Skeletal muscle cell (primary cell): ENCODE results near the gene GOLGA6L7.
"Not testable (repeated sequence)": the region's sequence is repeated elsewhere in the genome, so short reads cannot be mapped to it uniquely, and the experiment has no call there.

Experiments
- DNase-seq: peaks from one replicate; pipeline ENCODE4 v3.0.0-alpha.2; 2010; ENCODE audit warnings: low read depth
- H3K4me3 ChIP-seq: 2 replicates; pipeline ENCODE4 v1.5.1; 2011; ENCODE audit warnings: low read depth, mild to moderate bottlenecking, control low read depth, low read length, moderate library complexity

GOLGA6L7 gene

DNA sequence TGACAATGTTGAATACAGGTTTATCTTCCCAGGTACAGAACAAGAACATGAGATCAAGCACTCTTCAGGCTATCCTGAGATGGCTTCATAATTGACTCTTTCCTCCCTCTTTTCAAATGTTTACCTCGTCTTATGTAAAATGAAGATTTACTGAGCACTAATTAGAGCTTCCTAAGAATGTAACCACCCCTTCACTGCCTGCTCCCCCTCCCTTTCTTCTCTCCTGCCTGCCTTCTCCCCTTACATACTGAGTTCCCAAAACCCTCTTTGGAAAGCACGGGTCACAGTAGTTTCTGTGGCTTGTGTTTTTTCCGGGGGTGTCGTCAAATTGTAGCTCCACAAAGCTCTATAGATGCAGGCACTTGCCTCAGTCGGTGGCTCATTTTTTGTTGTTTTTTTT, 5.2 kb upstream of the GOLGA6L7 start:
- not testable (repeated sequence) for H3K4me3 ChIP-seq, DNase-seq

DNA sequence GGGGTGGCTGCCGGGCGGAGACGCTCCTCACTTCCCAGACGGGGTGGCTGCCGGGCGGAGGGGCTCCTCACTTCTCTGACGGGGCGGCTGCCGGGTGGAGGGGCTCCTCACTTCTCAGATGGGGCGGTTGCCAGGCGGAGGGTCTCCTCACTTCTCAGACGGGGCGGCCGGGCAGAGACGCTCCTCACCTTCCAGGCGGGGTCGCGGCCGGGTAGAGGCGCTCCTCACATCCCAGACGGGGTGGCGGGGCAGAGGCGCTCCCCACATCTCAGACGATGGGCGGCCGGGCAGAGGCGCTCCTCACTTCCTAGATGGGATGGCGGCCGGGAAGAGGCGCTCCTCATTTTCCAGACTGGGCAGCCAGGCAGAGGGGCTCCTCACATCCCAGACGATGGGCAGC, 1.3 kb upstream of the GOLGA6L7 start:
- not testable (repeated sequence) for DNase-seq

DNA sequence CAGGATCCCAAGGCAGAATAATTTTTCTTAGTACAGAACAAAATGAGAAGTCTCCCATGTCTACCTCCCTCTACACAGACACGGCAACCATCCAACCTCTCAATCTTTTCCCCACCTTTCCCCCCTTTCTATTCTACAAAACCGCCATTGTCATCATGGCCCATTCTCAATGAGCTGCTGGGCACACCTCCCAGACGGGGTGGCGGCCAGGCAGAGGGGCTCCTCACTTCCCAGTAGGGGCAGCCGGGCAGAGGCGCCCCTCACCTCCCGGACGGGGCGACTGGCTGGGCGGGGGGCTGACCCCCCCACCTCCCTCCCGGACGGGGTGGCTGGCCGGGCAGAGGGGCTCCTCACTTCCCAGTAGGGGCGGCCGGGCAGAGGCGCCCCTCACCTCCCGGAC, 827 bp upstream of the GOLGA6L7 start:
- not testable (repeated sequence) for DNase-seq, H3K4me3 ChIP-seq

More for the DNA sequence above, 1.3 kb upstream of the GOLGA6L7 start:
- H3K4me3 ChIP-seq, result not testable (repeated sequence)

DNA sequence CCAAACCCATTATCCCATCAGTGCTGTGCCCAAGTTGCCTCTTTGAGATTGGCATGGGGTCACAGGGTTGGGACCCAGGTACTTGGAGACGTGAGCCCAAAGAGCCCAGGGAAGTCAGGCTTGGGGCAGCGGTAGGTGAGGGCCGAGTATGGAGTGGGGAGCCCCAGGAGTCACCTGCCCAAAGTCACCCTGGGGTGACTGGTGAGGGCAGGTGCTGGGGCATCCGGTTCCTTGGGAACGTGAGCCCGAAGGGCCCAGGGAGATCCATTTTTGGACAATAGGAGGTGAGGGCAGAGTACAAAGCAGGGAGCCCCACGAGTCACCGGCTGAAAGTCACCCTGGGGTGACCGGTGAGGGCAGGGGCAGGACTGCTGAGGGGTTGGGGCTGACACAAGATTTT, 485 bp downstream of the GOLGA6L7 start:
- DNase-seq, H3K4me3 ChIP-seq: not testable (repeated sequence)

DNA sequence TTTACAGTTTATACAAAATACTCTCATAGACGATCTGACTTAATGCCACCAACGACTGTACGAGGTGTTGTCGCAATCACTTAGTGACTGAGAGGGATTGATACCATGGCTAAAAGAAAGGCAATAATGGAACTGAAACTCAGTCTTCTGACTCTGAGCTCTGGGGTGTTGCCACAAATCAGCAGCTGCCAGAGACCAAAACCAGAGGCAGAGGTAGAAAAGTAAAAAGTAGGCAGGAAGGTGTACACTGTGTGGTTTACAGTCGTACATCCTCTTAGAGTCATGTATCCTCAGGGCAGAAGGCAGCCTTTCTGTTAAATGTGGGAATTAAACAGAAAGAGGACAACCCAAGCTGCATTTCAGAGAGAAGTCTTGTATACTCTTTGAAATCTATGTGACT, 1.2 kb downstream of the GOLGA6L7 start:
- not testable (repeated sequence) for DNase-seq, H3K4me3 ChIP-seq

DNA sequence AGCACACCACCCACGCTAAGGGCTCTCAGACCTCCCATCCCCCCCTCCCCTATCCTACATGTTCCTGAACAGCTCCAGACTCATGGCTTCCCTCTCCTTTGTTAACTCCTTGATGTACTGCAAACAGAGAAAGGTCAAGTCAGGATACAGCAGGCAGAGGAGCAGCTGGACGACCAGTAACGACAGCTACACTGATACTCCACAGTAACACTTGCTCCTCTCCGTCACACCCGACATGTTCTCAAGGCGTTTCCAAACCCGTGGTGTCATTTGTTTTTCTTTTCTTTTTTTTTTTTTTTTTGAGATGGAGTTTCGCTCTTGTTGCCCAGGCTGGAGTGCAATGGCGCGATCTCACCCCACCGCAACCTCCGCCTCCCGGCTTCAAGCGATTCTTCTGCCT, 4.3 kb downstream of the GOLGA6L7 start:
- DNase-seq, H3K4me3 ChIP-seq: not testable (repeated sequence)

DNA sequence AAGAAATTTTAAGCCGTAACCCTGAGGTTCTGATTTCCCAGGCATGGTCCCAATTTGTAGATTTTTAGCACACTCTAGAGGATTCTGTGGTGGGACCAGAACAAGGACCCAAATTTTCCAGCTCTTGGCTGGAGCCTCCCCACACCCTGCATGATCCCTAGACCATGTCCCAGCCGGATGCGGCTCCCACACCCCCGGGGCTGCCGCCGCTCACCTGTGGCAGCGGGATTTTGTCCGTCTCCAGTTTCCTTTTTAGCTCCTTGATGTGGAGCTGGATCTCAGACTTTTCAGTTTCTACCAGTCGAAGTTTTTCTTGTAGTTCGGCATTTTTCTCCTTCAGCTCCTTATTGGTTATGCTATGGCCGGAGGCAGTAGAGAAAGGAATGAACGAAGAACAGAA, 4.9 kb downstream of the GOLGA6L7 start:
- not testable (repeated sequence) for H3K4me3 ChIP-seq, DNase-seq

DNA sequence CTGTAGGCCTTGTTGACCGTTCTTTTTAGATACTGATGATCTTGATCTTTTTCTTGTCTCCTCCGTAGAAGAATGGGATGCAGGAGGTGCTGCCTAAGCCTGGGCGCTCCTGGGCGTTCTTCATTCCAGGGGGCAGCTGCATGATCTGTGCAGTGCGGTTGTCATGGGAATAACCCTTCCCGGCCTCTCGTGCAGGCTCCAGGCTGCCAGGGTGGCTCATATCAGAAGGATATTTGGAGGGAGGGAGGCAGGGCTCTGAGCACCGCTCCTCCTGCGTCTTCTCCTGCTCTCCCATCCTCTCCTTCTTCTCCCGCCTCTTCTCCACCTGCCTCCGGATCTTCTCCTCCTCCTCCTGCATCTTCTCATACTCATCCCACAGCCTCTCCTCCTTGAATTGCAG, 6.2 kb downstream of the GOLGA6L7 start:
- H3K4me3 ChIP-seq, DNase-seq: not testable (repeated sequence)

DNA sequence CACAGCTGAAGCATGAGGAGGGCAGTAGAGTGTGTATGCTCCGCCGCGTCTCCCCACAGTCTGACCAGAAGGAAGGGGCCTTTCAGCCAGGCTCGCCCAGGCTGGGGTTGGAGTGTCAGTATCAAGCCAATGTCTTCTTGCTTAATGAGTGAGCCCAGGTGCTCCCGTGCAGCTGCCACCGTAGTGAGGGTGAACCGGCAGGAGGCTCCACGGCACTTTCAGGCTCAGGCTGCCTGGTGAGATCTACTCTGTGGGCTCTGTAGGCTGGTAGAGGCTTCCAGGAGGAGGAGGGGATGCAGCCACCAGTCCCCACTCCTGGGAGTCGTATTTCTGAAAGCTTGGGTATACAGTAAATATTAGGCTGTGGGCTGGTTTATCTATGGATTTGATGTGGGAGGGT, 8.2 kb downstream of the GOLGA6L7 start:
- H3K4me3 ChIP-seq, DNase-seq: not testable (repeated sequence)

DNA sequence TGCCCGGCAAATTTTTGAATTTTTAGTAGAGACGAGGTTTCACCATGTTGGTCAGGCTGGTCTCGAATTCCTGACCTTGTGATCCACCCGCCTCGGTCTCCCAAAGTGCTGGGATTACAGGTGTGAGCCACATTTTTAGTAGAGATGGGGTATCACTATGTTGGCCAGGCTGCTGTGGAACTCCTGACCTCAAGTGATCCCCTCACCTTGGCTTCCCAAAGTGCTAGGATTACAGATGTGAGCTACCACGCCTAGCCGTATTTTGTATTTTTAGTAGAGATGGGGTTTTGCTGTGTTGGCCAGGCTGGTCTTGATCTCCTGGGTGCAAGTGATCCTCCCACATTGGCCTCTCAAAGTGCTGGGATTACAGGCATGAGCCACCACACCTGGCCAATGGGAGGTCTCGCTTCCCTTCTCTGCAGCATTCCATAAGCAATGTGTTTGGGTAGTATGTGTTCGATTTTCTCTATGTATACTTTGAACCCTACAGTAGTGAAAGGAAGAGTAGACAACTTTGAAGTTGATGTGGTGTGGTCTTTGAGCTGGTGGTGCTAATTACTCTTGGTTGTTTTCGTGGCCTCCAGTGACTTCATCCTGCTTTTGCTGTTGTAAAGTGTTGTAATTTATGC, 13.4 kb downstream of the GOLGA6L7 start:
- not testable (repeated sequence) for H3K4me3 ChIP-seq, DNase-seq

DNA sequence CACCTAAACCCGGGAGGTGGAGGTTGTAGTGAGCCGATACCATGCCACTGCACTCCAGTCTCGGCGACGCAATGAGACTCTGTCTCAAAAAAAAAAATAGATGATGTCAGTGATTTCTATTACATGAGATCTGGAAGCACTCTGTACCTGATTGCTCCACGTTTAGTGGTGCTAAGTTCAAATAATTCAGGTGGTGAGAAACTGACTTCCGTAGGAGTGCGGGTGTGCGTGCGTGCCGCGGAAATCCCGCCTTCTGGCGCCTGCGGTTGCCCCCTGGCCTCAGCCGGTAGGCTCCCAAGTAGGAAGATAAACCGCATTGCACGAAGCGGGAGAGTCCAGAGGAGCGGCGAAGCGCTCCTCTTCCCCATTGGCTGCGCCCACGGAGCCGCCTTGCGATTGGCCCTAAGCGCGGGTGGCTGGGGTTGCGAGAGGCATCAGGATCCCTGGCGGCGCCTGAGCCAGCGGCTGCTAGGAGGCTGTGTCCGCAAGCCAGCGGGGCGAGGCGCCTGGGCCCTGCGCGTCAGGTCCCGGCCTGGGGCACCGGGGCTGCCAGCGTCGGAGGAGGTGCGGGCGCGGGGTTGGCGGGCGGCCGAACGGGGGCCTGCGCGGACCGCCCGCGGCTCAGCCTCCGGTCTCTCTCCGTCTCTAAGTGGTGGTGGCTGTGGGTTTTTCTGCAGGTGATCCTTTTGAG, 16.4 kb downstream of the GOLGA6L7 start:
- peak; percentile 16 for DNase-seq
- peak overlapping the region; percentile 36 for H3K4me3 ChIP-seq

DNA sequence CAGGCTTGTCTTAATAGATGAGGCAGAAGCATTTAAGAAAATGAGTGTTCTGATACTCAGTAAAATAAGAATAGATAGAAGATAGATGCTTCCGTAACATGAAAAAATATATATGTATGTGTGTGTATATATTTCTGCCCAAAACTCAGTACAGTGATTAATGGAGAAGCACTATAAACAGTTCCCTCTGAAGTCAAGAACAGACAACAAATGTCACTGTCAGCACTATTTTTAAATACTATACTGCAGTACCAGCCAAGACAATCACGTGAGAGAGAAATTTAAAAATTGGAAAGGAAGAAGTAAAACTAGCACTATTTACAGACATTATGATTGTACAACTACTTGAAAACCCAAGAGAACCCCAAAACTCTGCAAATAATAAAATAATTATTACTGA, 27.0 kb downstream of the GOLGA6L7 start:
- not testable (repeated sequence) for H3K4me3 ChIP-seq, DNase-seq

DNA sequence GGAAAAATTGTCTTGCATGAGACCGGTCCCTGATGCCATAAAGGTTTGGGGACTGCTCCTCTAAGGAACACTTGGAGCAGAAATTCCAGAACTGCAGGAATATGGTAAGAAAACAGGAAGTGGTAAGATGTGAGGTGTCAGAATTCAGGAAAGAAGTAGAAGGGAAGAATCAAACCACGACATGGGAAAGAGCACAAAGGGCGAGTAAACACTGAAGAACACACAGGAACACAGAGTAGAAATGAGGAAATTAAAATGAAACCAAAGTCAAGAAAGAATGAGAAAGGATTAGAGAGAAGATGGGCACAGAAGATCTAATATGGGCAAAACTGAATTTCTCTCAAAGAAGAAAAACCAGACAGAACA, 28.5 kb downstream of the GOLGA6L7 start:
- not testable (repeated sequence) for H3K4me3 ChIP-seq, DNase-seq

DNA sequence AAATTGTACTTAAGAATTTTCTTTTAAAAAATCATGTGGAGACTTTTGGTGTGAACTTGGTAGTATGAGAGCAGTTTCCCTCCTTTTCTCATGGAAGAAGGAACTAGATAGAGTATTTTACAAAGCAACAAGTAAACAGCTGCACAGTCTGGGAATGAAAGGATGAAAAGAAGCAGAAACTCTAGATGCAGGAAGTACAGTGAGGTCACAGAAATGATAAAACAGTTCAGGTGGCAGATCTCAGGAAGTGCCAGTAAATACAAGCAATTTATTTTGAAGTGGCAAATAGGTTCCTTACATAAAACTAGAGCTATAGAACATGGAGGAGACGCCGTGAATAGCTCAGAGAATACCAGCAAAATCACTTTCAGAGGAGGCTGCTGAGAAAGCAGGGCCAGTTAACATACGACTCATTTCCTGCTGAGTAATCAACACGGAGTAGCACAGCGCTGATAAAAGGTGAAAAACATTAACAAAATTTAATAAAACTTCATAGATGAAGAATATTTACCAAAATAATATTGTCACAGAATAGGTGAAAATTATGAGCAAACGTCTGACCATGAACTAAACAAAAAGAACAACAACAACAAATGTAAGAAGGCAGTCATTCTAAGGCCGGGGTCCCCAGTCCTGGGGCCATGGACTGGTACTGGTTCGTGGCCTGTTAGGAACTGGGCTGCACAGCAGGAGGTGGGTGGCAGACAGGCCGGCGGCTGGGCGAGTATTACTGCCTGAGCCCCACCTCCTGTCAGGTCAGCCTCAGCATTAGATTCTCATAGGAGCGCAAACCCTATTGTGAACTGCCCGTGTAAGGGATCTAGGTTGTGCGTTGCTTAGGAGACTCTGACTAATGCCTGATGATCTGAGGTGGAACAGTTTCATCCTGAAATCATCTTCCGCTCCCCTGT, 29.2 kb downstream of the GOLGA6L7 start:
- DNase-seq, H3K4me3 ChIP-seq: not testable (repeated sequence)

DNA sequence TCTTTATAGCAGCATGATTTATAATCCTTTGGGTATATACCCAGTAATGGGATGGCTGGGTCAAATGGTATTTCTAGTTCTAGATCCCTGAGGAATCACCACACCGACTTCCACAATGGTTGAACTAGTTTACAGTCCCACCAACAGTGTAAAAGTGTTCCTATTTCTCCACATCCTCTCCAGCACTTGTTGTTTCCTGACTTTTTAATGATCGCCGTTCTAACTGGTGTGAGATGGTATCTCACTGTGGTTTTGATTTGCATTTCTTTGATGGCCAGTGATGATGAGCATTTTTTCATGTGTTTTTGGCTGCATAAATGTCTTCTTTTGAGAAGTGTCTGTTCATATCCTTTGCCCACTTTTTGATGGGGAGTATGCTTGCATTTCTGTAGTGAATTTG, 30.3 kb downstream of the GOLGA6L7 start:
- not testable (repeated sequence) for DNase-seq, H3K4me3 ChIP-seq

DNA sequence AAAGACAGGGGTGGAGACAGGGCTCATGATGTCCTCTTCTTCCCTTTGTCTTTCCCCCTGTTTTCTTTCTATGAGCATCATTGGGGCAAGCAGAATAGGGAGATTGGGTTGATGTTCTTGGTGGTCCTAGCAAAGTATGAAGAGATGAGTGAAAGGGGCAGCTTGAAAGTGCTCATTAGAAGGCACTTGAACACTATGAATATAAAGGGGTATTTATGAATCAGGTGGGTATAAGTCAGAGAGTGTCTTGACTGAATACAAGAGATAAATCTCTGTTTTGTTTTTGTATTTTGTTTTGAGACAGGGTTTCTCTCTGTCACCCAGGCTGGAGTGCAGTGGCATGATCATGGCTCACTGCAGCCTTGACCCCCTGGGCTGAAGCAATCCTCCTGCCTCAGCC, 34.4 kb downstream of the GOLGA6L7 start:
- not testable (repeated sequence) for DNase-seq, H3K4me3 ChIP-seq

DNA sequence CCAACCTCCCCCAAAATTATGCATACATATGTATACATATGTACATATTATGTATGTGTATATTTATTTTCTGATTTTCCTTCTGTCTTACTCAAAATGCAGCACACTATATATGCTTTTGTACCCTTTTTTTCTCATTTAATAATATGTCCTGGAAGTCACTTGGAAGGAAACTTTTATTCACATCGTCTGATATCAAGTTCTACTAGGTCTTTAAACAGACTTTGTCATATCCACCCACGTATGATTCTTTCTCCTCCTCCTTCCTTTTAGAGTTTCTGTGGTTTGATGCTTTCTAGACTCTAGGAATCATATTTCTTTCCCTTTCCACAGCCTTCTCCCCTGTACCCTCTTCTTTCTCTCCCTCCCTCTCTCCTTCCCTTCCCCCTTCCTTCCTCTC, 35.1 kb downstream of the GOLGA6L7 start:
- DNase-seq, H3K4me3 ChIP-seq: not testable (repeated sequence)

DNA sequence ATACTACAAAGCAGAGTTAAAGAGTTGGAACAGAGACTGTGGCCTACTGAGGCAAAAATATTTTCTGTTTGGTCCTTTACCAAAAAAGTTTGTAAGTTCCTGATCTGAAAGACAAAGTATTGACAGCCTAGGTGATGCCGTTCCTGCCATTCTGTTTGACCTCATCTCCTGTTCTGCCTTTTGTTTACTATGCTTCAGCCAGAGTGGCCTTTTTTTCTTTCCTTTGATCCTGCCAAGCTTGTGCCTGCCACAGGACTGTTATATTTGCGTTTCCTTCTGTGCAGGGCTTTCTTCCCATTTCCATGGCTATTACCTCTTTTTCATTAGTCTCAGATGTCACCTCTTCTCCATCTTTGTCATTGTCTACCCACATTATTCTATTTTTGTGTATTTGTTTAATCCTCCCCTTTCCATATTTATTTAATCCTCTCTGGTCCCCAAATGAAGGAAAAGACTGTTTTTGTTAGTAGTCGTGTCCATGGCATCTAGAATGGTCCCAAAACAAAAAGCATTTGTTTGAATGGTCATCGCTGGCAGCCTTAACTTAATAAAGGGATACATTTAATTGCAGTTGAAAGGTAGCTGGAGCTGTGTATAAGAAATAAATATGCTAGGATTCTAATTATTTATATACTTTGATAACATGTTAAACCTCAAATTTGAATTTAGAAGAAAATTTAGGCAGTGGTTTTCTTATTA, 36.4 kb downstream of the GOLGA6L7 start:
- not testable (repeated sequence) for H3K4me3 ChIP-seq, DNase-seq

DNA sequence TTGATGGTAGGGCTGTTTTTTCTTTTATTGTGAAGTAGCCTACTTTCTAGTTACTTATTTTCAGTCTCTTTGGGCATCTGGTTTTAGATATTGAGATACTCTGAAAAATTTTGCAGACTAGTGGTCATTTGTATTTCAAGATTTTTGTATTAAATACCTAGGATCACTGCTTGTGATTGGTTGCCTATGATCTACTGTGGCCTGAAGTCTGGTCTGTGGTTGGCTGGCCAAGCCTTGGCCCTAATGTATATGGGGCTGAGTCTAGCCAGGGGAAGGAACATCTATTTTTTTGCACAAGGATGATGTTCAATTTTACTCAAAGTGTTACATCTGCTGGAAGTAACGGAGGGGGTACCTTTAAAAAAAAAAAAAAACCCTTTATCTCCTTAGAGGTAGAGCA, 38.0 kb downstream of the GOLGA6L7 start:
- not testable (repeated sequence) for H3K4me3 ChIP-seq, DNase-seq

DNA sequence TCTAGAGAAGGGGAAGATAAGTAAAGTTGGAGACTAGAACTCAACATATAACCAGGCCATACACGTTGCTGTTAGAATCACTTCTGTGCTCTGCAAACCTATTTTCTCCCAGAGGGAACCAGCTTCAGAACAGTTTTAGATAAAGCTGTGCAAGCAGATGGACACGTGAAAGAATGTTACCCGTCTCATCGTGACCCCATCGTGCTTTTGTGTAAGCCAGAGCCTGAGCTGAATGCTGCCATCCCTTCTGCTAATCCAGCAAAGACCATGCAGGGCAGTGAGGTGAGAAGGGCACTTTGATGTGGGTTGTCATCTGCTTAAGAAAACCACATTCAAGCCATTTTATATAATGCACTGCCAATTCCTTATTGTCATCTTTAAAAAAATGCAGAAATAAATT, 40.3 kb downstream of the GOLGA6L7 start:
- DNase-seq, result not testable (repeated sequence)

More for the DNA sequence above, 40.3 kb downstream of the GOLGA6L7 start:
- not testable (repeated sequence) for H3K4me3 ChIP-seq
